ENCODE measurements around the gene RIMBP2.

The RIMBP2 gene

DNA sequence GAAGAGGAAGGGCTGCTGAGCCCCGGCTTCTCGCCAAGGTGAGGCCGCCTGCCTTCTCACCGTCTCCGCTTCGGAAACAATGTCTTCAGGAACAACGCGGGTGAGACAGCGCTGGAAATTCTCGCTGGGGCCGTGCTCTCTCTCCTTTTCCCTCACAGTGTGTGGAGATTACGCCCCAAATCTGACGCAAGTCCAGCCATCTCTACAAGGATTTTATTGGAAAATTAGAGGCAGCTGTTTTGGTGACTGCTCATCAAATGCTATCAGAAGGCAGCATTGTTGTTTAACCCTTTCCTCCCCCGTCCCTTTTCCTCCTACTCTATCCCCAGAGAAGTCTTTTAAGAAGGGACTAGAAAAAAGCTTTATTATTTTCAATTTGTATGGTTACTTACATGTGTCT, 324.9 kb downstream of the RIMBP2 start:
- TF ChIP-seq, protein P1, sequence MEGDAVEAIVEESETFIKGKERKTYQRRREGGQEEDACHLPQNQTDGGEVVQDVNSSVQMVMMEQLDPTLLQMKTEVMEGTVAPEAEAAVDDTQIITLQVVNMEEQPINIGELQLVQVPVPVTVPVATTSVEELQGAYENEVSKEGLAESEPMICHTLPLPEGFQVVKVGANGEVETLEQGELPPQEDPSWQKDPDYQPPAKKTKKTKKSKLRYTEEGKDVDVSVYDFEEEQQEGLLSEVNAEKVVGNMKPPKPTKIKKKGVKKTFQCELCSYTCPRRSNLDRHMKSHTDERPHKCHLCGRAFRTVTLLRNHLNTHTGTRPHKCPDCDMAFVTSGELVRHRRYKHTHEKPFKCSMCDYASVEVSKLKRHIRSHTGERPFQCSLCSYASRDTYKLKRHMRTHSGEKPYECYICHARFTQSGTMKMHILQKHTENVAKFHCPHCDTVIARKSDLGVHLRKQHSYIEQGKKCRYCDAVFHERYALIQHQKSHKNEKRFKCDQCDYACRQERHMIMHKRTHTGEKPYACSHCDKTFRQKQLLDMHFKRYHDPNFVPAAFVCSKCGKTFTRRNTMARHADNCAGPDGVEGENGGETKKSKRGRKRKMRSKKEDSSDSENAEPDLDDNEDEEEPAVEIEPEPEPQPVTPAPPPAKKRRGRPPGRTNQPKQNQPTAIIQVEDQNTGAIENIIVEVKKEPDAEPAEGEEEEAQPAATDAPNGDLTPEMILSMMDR (IDR thresholded peaks at IDR 0.05; ENCODE audit: low read depth, low read length, missing control alignments): no peak
- DNase-seq (ENCODE audit: extremely low read depth, low read depth): no peak
- no peak overlapping the region for H3K4me3 ChIP-seq (replicated peaks; ENCODE audit: low read depth, low read length)

- TF ChIP-seq, protein P1 (IDR thresholded peaks at IDR 0.05; ENCODE audit: low read depth, low read length, missing control alignments): no peak
- DNase-seq (ENCODE audit: extremely low read depth, low read depth): no peak
- no peak overlapping the region for H3K4me3 ChIP-seq (replicated peaks; ENCODE audit: low read depth, low read length)
Measured at GRCh38 chr12:130385193-130385592, 330.9 kb downstream of the RIMBP2 start.

GRCh38 chr12:130384234-130384633, 331.9 kb downstream of the RIMBP2 start:
- no peak overlapping the region for H3K4me3 ChIP-seq (replicated peaks; ENCODE audit: low read depth, low read length)
- TF ChIP-seq, protein P1 (IDR thresholded peaks at IDR 0.05; ENCODE audit: low read depth, low read length, missing control alignments): no peak
- DNase-seq (ENCODE audit: extremely low read depth, low read depth): no peak

DNA sequence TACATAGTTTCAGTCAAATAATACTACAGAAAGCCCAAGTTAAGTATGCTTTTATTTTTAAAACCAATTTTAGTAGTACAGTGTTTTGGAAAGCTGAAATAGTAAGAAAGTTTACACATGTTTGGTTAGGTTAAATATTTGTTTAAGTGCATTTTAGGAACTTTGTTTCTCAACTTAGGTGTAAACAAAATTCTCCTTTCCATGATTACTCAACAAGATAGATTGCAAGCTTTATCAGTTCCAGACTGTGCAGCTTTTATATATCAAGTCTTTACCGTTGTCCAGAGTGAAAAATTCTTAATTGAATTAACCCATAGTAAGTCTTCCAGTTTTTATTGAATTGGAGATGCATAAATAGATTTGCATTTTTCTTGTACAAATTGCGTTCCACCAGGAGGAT, 333.3 kb downstream of the RIMBP2 start:
- no peak for DNase-seq (ENCODE audit: extremely low read depth, low read depth)

GRCh38 chr12:130375296-130376287, 340.5 kb downstream of the RIMBP2 start:
- no peak overlapping the region for H3K4me3 ChIP-seq (replicated peaks; ENCODE audit: low read depth, low read length)
- DNase-seq (ENCODE audit: extremely low read depth, low read depth): no peak
- TF ChIP-seq, protein P1 (IDR thresholded peaks at IDR 0.05; ENCODE audit: low read depth, low read length, missing control alignments): no peak

More for the DNA sequence above, 333.3 kb downstream of the RIMBP2 start:
- TF ChIP-seq, protein P1 (IDR thresholded peaks at IDR 0.05; ENCODE audit: low read depth, low read length, missing control alignments): no peak
- H3K4me3 ChIP-seq (replicated peaks; ENCODE audit: low read depth, low read length): no peak overlapping the region

GRCh38 chr12:130374083-130374482, 342.0 kb downstream of the RIMBP2 start:
- no peak for DNase-seq (ENCODE audit: extremely low read depth, low read depth)
- H3K4me3 ChIP-seq (replicated peaks; ENCODE audit: low read depth, low read length): no peak overlapping the region
- TF ChIP-seq, protein P1 (IDR thresholded peaks at IDR 0.05; ENCODE audit: low read depth, low read length, missing control alignments): no peak

Data from HFF-Myc (cell line).